Mucosa of descending colon (tissue), 3 donors: Measurements from ENCODE around the gene NRP2. TPM values are rescaled to one million over a fixed set of nuclear protein-coding genes. Genes with fewer than 3 reads are reported as not detected.

Experiments used
- ATAC-seq: fragments of 200-7000 bp; cut with Tn5 transposase; one replicate; pipeline ENCODE4 v1.9.1; 2020; ENCODE audit warnings: mild to moderate bottlenecking, moderate library complexity
- DNase-seq, 3 donors: peaks; one replicate each; pipeline ENCODE4 v3.0.0-alpha.2; 2020
- H3K36me3 ChIP-seq: fragments of 200-600 bp; one replicate; pipeline ENCODE4 v1.8.0; 2021; ENCODE audit warnings: low read depth, mild to moderate bottlenecking
- H3K4me1 ChIP-seq: fragments of 200-600 bp; one replicate; pipeline ENCODE4 v1.8.0; 2021; ENCODE audit warnings: low read depth, mild to moderate bottlenecking
- H3K4me3 ChIP-seq: fragments of 200-600 bp; one replicate; pipeline ENCODE4 v1.8.0; 2021; ENCODE audit warnings: mild to moderate bottlenecking
- H3K9me3 ChIP-seq: fragments of 200-600 bp; one replicate; pipeline ENCODE4 v1.8.0; 2021; ENCODE audit warnings: mild to moderate bottlenecking
- intact Hi-C, 2 donors: fragments of 100-400 bp; cut with DNase I in 1 of 2; cut with micrococcal nuclease in 1 of 2; formaldehyde crosslinking; loops; one replicate each; pipeline versions ENCODE4 v1.11.0 to v1.11.1; 2022; cut with DNase I, micrococcal nuclease
- long read RNA-seq, 2 donors: library from polyadenylated mRNA; unstranded; transcript quantifications; one replicate each; pipeline ENCODE4 v2.0.0, GENCODE V29; 2019 to 2021
- total RNA-seq, 3 donors: library from RNA; stranded (reverse); fragmentation: NEBNext Ultra II Directional in 2 of 3; extraction: Animal tissue kit (Norgen Biotek cat#: 25700) in 2 of 3; gene quantifications; one replicate each; pipeline versions ENCODE4 v1.2.1 to v1.2.4, GENCODE V29; 2021 to 2023
- TF ChIP-seq, protein P1 (sequence below): fragments of 200-600 bp; IDR thresholded peaks from one replicate; pipeline ENCODE4 v1.8.0; 2022; ENCODE audit warnings: antibody characterized with exemption, mild to moderate bottlenecking
- donor health status: DM: no; HTN: no; CAD: no; lungs with moderate emphysema.
- donor health status: DM: no; HTN: no; CAD: no.
- donor health status: DM: no; HTN: yes; CAD: no.

NRP2 gene, protein sequence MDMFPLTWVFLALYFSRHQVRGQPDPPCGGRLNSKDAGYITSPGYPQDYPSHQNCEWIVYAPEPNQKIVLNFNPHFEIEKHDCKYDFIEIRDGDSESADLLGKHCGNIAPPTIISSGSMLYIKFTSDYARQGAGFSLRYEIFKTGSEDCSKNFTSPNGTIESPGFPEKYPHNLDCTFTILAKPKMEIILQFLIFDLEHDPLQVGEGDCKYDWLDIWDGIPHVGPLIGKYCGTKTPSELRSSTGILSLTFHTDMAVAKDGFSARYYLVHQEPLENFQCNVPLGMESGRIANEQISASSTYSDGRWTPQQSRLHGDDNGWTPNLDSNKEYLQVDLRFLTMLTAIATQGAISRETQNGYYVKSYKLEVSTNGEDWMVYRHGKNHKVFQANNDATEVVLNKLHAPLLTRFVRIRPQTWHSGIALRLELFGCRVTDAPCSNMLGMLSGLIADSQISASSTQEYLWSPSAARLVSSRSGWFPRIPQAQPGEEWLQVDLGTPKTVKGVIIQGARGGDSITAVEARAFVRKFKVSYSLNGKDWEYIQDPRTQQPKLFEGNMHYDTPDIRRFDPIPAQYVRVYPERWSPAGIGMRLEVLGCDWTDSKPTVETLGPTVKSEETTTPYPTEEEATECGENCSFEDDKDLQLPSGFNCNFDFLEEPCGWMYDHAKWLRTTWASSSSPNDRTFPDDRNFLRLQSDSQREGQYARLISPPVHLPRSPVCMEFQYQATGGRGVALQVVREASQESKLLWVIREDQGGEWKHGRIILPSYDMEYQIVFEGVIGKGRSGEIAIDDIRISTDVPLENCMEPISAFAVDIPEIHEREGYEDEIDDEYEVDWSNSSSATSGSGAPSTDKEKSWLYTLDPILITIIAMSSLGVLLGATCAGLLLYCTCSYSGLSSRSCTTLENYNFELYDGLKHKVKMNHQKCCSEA
- total RNA-seq: 100 to 1,000 TPM in 1 of 3 donors, 10 to 100 TPM in 2; 12.3 to 300 (median 19.2) TPM
- long read RNA-seq, donor 1, full-length matches to known transcripts: 4 of 67 reads
- long read RNA-seq, donor 1, partial matches to known transcripts: 44 of 67 reads
- long read RNA-seq, donor 1, other reads (novel, unspliced or antisense): 19 of 67 reads
- long read RNA-seq, donor 2, partial matches to known transcripts: 1 of 1 reads
- long read RNA-seq, donor 2, other reads (novel, unspliced or antisense): 0 of 1 reads

DNA sequence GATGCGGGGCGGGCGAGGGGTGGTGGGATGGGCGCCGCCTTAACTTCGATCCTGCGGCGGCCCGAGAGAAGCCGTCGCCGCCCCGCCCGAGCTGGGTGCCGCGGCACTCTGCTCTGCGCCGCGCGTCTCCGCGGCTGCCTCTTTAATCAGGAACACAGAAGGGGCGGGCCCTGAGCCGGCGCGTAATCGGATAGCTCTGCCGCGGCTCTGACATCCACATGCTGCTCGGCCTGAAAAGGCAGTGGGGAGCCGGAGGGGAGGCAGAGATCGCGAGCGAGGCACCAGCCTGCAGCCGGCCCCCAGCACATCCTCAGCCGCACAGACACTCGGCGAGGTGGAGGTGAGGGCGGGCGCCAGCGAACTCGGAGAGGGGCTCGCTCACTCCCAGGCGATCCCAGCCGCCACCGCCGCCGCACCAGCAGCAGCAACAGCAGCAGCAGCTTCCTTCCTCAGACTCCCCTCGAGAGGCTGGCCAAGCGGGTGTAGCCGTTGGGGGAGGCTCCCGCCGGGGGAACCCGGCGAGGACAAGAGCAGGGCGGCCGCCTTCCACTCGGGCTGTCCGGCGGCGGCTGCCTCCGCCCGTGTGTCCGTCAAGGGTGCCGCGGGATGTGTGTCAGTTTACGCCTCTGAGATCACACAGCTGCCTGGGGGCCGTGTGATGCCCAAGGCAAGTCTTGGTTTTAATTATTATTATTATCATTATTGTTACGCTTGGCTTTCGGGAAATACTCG, at the start of gene NRP2:
Gene NRP2 (plus strand): TSS at position 263 of the 732 bp plus-strand sequence. CDS start 790 bp downstream, outside the sequence.
- ATAC-seq (peak; percentile 87), DNase-seq (peak; percentile 79 to 82 (median 82))
- intact Hi-C loops: no loop called here
- Histone ChIP-seq H3K36me3 (no peaks in the 10 kb centered on the region), H3K4me3 (peak within 1 kb of the TSS; percentile 7), H3K4me1 (peaks cover 10% of the 10 kb centered on the region), H3K9me3 (no peaks in the 10 kb centered on the region)
- TF ChIP-seq, protein P1, sequence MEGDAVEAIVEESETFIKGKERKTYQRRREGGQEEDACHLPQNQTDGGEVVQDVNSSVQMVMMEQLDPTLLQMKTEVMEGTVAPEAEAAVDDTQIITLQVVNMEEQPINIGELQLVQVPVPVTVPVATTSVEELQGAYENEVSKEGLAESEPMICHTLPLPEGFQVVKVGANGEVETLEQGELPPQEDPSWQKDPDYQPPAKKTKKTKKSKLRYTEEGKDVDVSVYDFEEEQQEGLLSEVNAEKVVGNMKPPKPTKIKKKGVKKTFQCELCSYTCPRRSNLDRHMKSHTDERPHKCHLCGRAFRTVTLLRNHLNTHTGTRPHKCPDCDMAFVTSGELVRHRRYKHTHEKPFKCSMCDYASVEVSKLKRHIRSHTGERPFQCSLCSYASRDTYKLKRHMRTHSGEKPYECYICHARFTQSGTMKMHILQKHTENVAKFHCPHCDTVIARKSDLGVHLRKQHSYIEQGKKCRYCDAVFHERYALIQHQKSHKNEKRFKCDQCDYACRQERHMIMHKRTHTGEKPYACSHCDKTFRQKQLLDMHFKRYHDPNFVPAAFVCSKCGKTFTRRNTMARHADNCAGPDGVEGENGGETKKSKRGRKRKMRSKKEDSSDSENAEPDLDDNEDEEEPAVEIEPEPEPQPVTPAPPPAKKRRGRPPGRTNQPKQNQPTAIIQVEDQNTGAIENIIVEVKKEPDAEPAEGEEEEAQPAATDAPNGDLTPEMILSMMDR: no peak

DNA sequence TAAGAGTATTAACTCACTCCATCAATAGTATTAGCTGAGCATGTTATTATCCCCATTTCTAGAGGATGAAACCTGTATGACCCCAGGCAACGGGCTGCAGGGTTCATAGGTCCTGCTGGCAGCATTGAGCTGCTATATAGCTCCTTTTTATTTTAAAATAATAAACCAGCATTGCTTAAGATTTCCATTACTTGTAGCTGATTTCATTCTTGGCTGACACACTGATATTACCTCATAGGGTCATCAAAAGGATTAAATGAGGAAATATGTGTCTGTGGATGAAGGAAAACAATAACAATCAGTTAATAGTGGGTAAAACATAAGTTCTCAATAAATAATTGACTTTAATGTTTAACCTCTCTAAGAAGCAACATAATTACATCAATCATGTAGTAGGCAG, 48.3 kb upstream of the NRP2 start:
- Histone ChIP-seq H3K4me1 (no peaks in the 10 kb centered on the region), H3K4me3 (no peak overlapping the region), H3K9me3 (no peaks in the 10 kb centered on the region), H3K36me3 (no peaks in the 10 kb centered on the region)
- ATAC-seq (no peak), DNase-seq (no peak)
- intact Hi-C loops: no loop called here
- TF ChIP-seq, protein P1: no peak

DNA sequence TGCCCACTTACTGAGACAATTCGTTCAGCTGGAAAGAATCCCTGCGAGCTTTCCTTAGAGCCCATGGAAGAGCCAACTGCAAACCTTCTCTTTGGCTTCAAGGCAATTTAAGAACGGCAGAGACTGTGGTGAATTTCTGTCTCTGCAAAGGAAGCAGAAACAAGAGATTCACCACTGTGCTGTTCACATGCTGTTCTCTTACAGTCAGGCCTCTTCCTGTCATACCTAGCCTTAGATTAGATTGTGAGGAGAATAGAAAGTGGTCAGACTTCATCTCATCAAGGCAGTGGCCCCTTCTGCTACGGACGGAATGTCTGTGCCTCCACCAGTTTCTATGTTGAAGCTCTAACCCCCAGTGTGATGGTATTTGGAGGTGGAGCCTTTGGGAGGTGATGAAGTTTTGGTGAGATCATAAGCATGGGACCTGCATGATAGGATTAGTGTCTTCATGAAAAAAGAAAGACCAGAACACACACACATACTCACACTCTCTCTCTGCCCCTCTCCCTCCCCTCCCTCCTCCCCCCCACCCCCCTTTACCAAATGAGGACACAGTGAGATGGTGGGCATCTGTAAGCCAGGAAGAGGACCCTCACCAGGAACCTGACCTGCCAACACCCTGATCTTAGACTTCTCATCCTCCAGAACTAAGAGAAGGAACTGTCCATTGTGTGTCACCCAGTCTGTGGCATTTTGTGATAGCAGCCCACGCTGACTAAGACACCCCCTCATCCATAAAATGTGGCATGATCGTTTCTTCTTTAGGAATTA, 45.6 kb upstream of the NRP2 start:
- Histone ChIP-seq H3K4me1 (no peaks in the 10 kb centered on the region), H3K36me3 (no peaks in the 10 kb centered on the region), H3K9me3 (no peaks in the 10 kb centered on the region), H3K4me3 (no peak overlapping the region)
- DNase-seq: no peak
- TF ChIP-seq, protein P1: no peak
- intact Hi-C loops: no loop called here
- ATAC-seq: no peak

DNA sequence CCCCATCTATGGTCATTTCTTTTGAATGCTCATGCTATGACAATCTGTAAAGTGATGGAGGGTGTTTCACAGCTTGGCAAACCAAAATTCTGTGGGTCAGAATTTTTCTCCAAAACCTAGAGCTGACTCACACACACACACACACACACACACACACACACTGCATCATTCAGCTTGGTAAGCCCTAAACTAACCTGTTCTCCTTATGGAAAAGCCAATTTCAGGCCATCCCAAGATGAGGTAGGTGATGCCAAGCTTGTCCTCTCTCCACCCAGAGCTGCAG, 45.0 kb upstream of the NRP2 start:
- TF ChIP-seq, protein P1: no peak
- Histone ChIP-seq H3K9me3 (no peaks in the 10 kb centered on the region), H3K4me3 (no peak overlapping the region), H3K36me3 (no peaks in the 10 kb centered on the region), H3K4me1 (no peaks in the 10 kb centered on the region)
- intact Hi-C loops: no loop called here
- DNase-seq: no peak
- no peak for ATAC-seq
